Progenitor cell of endocrine pancreas (in vitro differentiated cells): ENCODE data around the gene LTBP2. TPM values are rescaled to one million over a fixed set of nuclear protein-coding genes. Genes with fewer than 3 reads are reported as not detected.

Experiments
- DNase-seq: peaks from one replicate; pipeline ENCODE4 v3.0.0; 2021; ENCODE audit warnings: low spot score; ENCODE audit not compliant: unreplicated experiment
- H3K27ac Mint-ChIP-seq: 2 replicates; pipeline ENCODE4 v1.8.0; 2021; ENCODE audit warnings: mild to moderate bottlenecking, moderate library complexity, mixed read lengths
- H3K27me3 Mint-ChIP-seq: 2 replicates; pipeline ENCODE4 v1.8.0; 2021; ENCODE audit warnings: mixed read lengths
- H3K36me3 Mint-ChIP-seq: 2 replicates; pipeline ENCODE4 v1.8.0; 2022; ENCODE audit warnings: mixed read lengths; ENCODE audit not compliant: insufficient read depth
- H3K4me1 Mint-ChIP-seq: 2 replicates; pipeline ENCODE4 v1.8.0; 2021; ENCODE audit warnings: low read depth, mixed read lengths
- H3K4me3 Mint-ChIP-seq: 2 replicates; pipeline ENCODE4 v1.8.0; 2021; ENCODE audit warnings: low read depth, mild to moderate bottlenecking, moderate library complexity, mixed read lengths
- H3K9me3 Mint-ChIP-seq: 2 replicates; pipeline ENCODE4 v1.8.0; 2021; ENCODE audit warnings: low read depth, mixed read lengths
- total RNA-seq: library from RNA; stranded (reverse); gene quantifications from 2 replicates; pipeline ENCODE4 v1.2.1, GENCODE V29; 2021
- TF ChIP-seq, protein P1 (sequence below): fragments of 200-600 bp; sonication (generic); IDR thresholded peaks from one replicate; pipeline ENCODE4 v1.5.0; 2021; ENCODE audit warnings: antibody characterized with exemption, mild to moderate bottlenecking; ENCODE audit not compliant: unreplicated experiment

The LTBP2 gene
- total RNA-seq, 1 donor from 2014 or later: 0.79 TPM

GRCh38 chr14:74649673-74650072, 37.6 kb upstream of the LTBP2 start:
- H3K9me3 Mint-ChIP-seq: no peaks in the 10 kb centered on the region
- H3K27me3 Mint-ChIP-seq: no peaks in the 10 kb centered on the region
- TF ChIP-seq, protein P1, sequence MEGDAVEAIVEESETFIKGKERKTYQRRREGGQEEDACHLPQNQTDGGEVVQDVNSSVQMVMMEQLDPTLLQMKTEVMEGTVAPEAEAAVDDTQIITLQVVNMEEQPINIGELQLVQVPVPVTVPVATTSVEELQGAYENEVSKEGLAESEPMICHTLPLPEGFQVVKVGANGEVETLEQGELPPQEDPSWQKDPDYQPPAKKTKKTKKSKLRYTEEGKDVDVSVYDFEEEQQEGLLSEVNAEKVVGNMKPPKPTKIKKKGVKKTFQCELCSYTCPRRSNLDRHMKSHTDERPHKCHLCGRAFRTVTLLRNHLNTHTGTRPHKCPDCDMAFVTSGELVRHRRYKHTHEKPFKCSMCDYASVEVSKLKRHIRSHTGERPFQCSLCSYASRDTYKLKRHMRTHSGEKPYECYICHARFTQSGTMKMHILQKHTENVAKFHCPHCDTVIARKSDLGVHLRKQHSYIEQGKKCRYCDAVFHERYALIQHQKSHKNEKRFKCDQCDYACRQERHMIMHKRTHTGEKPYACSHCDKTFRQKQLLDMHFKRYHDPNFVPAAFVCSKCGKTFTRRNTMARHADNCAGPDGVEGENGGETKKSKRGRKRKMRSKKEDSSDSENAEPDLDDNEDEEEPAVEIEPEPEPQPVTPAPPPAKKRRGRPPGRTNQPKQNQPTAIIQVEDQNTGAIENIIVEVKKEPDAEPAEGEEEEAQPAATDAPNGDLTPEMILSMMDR: no peak
- H3K4me3 Mint-ChIP-seq: no peak overlapping the region
- no peak for DNase-seq
- no peaks in the 10 kb centered on the region for H3K4me1 Mint-ChIP-seq
- no peak overlapping the region for H3K27ac Mint-ChIP-seq
- no peaks in the 10 kb centered on the region for H3K36me3 Mint-ChIP-seq

DNA sequence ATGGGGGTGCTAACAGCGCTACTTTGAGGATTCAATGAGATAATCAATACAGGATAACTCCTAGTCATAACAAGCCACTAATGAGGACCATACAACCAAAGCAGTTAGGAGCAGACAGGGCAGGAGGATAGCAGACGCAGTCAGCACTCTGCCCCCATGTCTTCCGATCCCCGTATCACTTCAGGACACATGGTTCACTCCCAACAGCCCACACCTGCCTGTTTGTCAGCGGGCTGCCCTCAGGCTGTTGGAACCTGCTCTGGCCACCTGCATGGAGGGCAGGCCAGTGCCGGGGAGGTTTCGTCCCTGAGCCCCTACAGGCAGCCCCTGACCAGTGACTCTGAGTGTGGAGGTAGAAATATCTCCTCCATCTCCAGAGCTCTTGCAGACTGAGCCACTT, 37.1 kb upstream of the LTBP2 start:
- Mint-ChIP-seq H3K27ac (no peak overlapping the region), H3K9me3 (no peaks in the 10 kb centered on the region), H3K4me1 (no peaks in the 10 kb centered on the region), H3K4me3 (no peak overlapping the region), H3K27me3 (no peaks in the 10 kb centered on the region), H3K36me3 (no peaks in the 10 kb centered on the region)
- DNase-seq: no peak
- TF ChIP-seq, protein P1: no peak

DNA sequence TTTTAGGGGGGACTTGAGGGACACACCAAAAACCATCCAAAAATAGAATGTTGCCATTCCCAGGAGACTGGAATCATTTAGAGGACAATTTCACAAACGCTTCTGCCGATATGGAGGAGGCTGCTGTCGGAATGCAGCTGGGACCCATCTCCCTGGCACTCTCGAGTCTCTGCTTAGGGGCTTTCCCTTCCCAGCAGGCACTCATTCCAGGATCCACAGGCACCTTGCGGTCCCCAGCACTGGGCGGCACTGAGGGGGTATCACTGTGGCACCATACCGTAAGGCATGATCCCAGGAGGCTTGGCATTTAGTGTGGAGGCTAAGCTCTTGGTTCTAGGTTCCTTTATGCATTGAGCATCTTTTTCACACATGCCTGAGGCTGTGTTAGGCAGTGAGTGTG, 36.6 kb upstream of the LTBP2 start:
- H3K9me3 Mint-ChIP-seq: no peaks in the 10 kb centered on the region
- DNase-seq: no peak
- no peaks in the 10 kb centered on the region for H3K36me3 Mint-ChIP-seq

GRCh38 chr14:74647678-74648461, 35.8 kb upstream of the LTBP2 start:
- no peaks in the 10 kb centered on the region for H3K9me3 Mint-ChIP-seq
- peak overlapping the region; percentile 67 for H3K27ac Mint-ChIP-seq
- H3K4me3 Mint-ChIP-seq: no peak overlapping the region
- H3K4me1 Mint-ChIP-seq: no peaks in the 10 kb centered on the region
- H3K36me3 Mint-ChIP-seq: no peaks in the 10 kb centered on the region
- DNase-seq: no peak
- no peaks in the 10 kb centered on the region for H3K27me3 Mint-ChIP-seq
- TF ChIP-seq, protein P1: no peak

More for the DNA sequence above, 36.6 kb upstream of the LTBP2 start:
- Mint-ChIP-seq H3K27ac (peak overlapping the region; percentile 67), H3K4me1 (no peaks in the 10 kb centered on the region), H3K27me3 (no peaks in the 10 kb centered on the region), H3K4me3 (no peak overlapping the region)
- TF ChIP-seq, protein P1: no peak

GRCh38 chr14:74647061-74647677, 35.1 kb upstream of the LTBP2 start:
- H3K27me3 Mint-ChIP-seq: no peaks in the 10 kb centered on the region
- H3K27ac Mint-ChIP-seq: no peak overlapping the region
- TF ChIP-seq, protein P1: no peak
- H3K36me3 Mint-ChIP-seq: no peaks in the 10 kb centered on the region
- DNase-seq: no peak
- no peaks in the 10 kb centered on the region for H3K4me1 Mint-ChIP-seq
- no peaks in the 10 kb centered on the region for H3K9me3 Mint-ChIP-seq
- H3K4me3 Mint-ChIP-seq: no peak overlapping the region
